NCI-H2196 (cell line): ENCODE results near the gene UVRAG.

Experiments
- DNase-seq: peaks from one replicate; lab custom pipeline; 2025; ENCODE audit not compliant: unreplicated experiment; lab: John Stamatoyannopoulos, UW

The UVRAG gene

DNA sequence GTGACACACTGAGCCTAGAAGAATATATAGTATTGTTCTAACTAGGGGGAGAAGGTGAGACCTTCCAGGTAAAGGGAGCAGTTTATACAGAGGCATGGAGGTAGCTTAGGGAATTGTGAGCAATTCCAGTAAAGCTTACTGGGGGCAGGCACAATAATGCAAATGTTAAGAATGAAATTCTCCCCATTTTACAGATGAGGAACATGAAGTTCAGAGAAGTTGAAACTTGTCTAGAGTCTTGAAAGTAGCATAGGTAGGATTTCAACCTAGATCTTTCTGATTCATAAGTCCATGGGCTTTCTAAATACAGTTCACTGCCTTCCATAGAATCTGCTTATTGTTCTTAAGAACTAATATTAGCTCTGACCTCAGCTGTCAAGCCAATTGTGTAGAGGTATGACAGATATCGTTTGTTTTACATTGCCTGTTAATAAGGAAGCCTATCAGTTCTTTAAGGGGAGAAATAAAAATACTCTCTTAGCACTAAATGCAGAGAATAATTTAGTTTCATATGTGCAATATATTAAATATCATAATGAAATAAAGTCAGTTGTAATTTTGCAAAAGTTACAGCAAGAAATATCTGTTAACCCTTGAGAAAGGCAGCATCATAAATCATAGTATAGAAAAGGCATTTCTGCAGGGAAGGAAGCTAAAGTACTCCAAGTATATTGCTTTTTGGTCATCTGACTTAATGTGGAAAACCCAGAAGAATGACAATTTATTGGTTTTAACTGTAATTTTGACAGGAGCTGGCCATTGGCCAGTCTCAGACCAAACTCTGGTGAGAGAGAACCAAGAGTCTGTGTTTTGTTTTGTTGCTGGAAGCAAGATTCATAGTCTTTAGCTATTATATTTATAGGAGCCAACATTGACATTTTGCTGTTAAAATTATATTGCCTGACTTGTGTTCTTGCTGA is 181.8 kb downstream of the UVRAG start:
- no peak for DNase-seq

DNA sequence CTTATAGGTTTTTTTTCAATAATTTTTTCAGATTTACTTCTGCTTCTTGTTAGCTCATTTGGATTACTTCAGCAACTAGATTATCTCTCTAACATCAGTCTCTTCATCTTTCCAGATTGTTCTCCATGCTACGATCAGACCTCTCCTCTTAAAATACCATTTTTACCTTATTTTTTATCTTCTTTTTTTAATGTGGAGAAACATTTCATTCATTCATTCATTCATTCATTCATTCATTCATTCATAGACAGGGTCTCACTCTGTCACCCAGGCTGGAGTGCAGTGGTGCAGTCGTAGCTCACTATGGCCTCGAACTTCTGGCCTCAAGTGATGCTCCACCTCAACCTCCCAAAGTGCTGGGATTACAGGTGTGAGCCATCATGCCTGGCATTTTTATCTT is 189.4 kb downstream of the UVRAG start:
- DNase-seq: no peak

DNA sequence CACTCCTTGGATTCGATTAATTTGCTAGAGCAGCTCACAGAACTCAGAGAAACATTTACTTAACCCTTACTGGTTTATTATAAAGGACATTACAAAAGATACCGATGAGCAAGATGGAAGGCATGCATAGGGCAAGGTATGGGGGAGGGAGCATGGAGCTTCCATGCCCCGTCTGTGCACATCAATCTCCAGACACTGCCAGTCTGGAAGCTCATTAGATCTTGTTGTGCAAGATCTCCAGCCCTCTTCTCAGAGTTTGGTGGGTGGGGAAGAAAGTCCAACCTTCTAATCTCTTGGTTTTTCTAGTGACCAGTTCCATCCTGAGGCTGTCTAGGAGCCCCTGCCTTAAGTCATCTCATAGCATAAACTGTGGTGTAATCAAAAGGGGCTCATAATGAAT is 190.7 kb downstream of the UVRAG start:
- DNase-seq: no peak

DNA sequence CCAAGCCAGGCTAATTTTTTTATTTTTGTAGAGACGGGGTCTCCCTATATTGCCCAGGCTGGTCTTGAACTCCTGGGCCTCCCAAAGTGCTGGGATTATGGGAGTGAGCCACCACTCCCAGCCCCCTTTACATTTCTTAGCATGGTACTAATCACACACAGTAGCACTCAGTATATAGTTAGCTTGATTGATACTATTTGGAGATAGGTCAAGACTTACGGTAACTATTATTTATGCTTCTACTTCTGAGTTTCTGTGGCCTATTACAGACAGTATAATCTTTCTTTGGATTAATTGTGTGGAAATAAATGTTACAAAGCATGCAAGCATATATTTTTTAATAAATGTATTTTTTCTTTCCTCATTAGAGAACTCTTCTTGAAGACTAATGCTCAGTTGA is 192.2 kb downstream of the UVRAG start:
- DNase-seq: no peak

DNA sequence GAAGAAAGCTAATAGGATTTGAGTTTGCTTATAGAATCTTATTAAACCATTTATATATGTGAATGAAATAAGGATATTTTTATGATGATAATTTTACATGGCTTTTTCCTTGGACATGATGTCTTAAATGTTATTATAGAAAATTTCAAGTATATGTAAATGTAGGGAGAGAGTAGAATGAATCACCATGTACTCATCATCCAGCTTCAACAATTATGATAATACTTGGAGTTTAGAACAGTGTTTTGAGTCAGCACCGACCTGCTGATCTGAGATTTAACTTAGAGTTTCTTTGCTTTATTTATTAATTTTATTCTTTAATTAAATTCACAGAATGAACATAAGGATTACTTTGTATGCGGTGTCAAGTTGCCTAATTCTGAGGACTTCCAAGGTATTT is 193.5 kb downstream of the UVRAG start:
- DNase-seq: no peak

DNA sequence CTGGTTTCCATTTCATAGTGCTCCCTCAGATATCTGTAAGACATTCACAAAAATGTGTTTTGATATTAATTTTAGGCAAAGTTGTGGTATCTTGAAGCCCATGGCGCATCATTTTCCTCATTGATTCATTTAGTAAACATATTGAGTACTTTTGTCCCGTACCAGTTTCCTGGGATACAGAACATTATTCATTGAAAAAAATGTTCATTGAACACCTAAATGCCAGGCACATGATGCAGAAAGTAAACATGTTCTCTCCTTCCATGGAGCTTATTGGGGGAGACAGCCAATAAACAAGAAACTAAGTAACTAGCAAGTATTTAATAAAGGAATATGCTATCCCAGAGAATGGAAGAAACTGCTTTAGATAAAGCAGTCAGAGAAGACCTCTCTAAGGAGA is 195.0 kb downstream of the UVRAG start:
- no peak for DNase-seq

DNA sequence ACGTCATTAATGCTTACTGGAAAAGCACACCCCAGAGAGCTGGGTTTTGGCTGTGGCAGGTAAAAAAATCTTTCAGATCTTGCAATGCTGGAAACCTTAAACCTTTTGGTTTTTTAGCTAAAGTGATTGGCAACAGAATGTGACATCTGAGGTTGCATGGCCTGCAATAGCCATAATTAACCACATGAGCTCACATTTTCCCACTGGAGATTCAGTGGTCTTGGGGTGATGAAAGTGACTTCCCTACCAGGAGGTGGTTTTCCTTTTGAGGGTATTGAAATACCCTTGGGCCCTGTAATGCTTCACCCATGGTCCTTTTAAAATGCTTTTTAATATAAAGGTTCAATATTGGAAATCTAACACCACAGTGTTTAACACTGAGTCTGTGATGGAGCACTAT is 198.5 kb downstream of the UVRAG start:
- DNase-seq: no peak

DNA sequence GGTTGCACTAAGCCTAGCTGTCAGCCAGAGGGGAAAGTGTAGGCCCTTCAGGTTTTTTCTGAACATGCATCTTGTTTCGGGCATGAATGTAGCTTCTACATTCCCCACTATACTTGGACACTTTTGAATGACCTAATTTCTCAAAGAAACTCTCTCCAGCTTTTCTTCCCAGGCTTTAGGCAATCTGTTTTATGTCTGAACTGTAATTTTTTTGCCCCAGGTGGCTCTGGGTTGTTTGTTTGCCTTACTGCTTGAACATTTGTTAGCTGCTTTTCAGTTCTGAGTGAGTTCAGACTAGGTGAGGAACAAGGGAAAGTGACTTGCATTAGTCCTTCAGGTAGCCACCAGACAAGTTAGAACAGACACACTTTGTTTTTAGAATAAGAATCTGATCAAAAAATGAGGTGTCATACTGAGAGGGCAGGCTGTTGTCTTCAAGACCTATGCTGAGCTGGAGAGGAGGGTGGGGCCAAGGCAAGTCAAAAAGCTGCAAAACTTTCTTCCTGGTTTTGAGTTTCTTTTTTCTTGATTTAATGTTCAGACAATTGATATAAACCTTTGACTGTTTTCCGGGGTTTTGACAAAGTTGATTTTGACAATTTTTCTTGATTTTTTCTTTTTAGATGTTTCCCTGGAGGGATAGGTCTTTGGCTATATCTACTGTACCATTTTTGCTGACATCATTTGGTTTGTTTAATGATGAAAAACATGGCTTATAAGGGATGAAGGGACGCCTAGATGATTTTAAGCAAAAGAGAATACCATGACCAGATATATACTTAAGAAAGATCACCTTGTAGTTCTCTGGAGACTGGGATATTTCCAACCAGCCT is 208.4 kb downstream of the UVRAG start:
- DNase-seq: no peak

DNA sequence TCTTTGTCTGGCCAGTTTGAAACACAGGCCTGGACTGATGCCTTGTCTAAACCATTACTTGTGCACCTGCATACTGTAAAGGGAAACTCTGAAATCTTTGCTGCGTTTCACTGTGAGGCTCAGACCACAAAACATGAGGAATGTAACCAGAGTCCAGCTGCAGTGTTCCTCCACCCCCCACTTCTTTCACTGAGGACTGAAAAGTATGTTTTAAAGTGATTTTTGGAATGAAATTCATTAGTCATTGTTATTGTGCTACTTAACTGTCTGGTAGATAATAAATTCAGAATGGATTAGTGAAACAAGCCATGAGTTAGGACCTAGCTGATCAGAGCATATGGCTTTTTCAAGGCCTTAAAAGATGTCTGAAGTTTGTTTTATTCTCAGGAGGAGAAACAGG is 210.1 kb downstream of the UVRAG start:
- no peak for DNase-seq

DNA sequence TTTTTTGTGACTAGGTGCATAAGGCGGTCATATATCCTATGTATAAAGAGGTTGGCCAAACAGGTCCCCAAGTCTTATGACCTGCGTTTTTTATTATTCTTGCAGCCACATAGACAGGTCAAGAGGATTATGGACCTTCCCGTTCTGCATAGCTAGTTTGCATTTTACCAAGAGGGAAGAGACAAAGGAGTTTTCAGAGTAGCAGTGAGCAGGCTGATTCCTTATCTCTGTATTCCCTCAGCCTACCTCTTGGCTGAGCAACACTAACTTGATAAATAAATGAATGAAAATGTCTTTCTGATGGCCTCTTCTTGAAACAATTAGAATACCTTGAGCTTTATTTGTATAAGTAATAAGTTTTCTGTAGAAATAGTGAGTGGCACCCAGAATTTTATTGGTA is 210.8 kb downstream of the UVRAG start:
- DNase-seq: no peak

DNA sequence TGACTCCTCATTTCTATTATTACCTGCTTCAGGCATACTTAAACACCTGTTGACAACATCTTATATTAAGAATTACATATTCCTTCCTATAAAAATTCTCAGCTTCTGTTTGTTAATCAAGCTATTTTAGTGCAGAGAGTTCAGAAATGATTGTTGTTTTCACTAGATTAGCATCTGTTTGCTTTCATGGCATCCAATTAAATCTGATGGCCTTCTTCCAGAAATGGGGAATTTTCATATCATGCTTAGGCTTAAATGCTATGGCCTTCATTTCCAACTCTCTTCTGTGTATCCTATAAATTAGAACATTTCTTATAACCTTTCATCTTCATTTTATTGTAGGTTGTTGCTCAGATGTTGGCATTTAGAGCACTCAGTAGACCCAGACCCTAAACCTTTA is 211.3 kb downstream of the UVRAG start:
- DNase-seq: no peak

DNA sequence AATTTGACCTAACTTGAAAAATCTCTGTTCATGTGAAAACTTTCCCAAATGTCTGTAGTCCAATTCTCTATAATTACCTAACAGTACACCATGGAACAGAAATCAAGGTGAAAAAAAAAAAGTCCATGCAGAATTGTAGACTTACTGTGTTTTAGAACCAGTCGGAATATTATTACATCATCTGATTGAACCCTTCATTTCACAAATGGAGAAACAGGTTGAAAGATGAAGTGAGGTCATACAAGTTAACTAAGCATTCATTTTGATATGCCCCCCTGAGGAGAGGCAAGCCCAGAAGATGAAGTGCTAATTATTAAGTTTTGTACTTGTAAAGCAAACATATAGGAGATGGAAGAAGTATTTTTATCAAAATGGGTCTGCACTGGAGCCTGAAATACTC is 211.9 kb downstream of the UVRAG start:
- no peak for DNase-seq

DNA sequence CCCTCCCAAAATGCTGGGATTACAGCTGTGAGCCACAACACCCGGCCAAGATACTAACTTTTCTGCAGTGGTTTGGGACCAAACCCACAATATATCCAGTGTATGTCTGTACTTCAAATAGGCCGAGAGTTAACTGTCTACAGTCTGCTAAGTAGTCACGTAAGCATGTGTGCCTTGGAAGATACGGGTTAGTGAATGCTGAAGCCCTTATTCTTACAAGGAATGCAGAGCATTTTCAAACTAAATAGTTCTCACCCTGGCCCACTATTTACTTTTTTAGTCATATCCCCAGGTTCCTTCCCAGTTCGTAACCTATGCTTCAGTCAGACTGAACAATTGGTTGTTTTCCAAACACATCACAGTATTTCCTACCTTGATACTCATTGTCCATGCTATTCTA is 215.3 kb downstream of the UVRAG start:
- no peak for DNase-seq

DNA sequence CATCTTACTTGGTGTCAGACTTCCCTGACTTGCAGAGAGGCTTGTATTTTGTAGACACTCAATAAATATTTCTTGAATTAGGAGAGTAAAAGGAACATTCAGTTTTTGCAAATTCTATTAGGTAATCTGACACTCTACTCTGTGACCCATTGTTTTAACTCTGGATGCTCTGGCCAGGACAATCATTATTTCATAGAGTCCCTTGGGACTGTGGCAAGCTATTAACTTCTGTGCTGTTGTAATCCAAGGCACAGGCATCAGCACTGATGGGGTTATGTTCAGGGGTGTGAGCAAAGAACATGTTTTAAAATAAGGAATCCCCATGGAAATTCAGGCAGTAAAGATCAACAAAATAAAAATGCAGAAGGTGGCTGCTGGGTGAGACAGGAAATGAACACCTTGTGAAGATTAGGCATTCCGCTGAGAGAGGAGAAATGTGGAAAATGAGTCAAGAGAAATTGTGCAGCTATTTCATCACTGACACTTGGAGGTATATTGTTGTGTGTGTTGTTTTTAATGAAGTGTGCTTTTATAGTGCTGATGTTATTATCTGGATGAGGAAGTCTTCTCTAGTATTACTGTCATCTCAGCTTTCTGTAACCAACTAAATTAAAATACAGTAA is 216.1 kb downstream of the UVRAG start:
- DNase-seq: no peak

DNA sequence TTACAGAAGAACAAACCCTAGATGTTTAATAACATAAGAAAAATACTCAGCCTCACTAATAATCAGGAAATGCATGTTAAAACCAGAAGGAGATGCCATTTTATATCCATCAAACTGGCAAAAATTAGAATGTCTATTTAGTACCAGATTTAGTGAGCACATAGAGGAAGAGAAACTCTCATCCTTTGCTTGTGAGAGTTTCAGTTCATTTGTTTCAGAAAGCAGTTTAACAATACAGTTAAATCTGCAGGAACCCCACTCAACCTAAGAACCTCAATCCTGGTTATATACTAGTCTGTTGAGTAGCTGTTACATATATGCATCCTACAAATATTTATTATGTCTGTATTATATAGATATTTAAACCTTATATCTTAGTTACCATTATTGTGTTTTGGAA is 218.7 kb downstream of the UVRAG start:
- DNase-seq: no peak

DNA sequence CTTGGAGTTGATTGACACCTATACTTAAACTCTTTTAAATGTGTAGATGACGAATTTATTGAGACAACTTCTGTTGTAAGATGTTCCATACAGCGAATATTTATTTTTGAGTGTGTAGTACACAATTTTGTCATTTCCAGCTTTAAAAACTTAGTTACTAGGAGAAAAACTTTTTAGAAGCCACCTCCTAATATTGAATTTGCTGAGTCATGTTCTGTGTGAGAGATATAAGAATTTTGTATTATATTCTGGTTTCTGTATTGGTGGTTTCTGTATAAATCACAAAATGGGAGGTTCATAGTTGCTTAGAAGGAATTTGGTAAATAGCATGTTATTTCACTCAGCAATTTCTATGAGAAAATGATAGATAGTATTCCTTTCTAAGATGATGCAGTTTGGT is 220.0 kb downstream of the UVRAG start:
- DNase-seq: no peak

DNA sequence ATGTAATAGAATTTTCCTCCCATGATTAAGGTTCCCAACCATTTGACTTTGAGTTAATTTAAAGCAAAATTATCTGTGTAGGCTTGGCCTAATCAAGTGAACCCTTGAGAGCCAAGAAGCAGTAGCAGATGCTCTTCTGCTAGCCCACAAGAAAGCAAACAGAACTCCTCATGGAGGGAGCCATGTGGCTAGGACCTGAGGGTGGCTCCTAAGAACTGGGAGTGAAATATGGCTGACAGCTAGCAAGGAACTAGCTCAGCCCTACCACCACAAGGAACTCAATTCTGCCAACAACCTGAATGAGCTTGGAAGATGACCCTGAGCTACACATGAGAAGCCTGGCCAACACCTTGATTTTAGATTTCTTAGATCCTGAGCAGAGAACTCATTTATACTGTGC is 223.6 kb downstream of the UVRAG start:
- DNase-seq: no peak

DNA sequence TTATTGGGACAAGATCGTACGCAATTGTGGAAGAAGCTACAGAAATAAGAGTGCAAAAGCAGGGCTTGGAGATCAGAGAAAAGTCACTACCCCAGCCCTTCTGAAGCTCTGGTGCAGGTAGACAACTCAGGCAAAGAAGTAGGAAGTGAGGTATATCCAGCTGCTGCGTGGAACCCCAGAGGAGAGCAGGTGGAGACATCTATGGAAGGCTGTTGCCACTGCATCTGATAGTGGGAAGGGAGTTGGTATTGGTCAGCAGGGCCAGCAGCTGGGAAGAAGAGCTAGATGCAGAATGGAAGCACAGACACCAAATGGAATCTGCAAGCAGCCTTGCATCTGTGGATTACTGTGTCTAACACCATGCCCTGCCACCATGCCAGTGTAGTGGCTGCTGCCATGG is 226.2 kb downstream of the UVRAG start:
- no peak for DNase-seq

DNA sequence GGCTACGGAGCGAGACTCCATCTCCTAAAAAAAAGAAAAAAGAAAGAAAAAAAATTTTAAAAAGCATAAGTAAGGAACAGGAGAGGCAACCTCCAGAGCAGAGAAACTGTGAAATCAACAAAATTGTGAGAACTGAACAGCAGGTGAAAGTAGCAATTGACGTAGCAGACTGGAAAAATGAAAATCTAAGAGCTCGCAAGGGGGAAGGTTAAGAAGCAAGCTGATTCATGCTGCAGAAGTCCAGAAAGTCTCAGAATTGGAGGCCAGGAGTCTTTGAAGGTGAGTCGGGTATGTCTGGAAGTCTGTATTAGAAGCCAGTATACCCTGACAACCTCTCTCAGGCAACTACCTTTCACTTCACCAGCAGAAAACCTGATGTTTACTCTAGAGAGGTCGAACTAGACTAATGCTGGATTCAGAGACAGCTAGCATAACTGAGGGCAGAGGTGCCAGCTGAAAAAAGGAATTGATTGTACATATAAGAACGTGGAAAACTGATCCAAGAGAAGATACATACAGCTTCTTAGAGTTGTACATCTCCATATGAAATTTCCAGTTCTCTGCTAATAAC is 229.8 kb downstream of the UVRAG start:
- no peak for DNase-seq

DNA sequence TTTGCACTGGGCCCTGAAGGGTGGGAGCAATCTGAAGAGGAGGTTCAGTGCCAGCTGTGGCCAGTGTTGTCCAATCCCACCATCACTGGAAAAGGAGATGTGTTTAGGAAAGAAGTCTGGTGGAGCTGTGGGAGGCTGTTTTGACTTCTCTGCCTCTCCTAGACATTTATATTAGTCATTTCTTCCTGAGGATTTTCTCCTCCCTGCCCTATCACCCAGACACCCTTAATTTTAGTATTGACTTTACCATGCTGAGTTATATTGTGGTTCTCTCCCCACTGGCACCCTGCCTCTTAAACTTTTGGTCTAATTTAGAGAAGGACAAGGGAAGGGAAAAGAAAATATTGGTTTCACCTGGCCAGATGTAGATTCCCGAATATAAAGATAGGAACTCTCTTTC is 232.2 kb downstream of the UVRAG start:
- no peak for DNase-seq

DNA sequence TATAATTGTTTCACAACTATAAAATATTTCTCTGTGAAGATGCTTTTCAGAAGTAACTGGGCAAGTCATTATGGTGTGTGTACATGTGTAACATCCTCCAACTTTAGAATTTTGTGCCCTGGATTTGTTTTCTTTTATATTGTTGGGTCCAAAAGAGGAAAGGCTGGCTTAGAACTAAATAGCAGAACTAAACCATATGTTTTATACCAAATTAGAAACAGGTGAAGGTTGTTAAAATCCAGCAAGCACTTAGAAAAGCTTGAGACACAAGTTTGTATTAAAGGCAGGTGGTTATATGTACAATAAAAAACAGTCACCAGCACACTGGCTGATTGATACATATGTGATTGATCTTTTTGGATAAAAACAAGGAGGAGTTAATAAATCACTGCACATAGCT is 232.8 kb downstream of the UVRAG start:
- no peak for DNase-seq

DNA sequence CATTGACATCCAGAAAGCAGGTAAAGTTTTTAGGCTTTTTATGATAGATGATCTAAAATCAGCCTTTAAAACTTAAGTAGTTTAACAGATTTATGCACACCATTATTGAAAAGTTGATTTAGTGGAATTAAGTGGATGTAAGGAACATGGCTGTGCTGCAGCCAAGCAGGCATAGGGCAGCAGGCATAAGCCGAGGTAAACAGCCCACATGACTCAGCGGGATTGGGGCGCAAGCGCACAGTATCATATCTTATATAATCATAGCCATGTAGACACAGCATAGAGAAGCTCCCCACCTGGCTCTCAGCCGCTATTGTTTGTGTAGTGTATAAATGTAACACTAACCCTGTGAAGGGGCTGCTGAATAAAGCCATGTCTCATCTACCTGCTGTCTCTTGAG is 233.8 kb downstream of the UVRAG start:
- peak; percentile 20 for DNase-seq
